DMS114 treated with DMSO at 0.1 percent for 48 hours (cell line): ENCODE data around the gene TMEM86A.
"Not testable (repeated sequence)": the region's sequence is repeated elsewhere in the genome, so short reads cannot be mapped to it uniquely, and the experiment has no call there.

Experiments
- DNase-seq: peaks from one replicate; lab custom pipeline; 2025; ENCODE audit not compliant: unreplicated experiment; lab: John Stamatoyannopoulos, UW

TMEM86A gene, protein sequence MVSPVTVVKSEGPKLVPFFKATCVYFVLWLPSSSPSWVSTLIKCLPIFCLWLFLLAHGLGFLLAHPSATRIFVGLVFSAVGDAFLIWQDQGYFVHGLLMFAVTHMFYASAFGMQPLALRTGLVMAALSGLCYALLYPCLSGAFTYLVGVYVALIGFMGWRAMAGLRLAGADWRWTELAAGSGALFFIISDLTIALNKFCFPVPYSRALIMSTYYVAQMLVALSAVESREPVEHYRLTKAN

DNA sequence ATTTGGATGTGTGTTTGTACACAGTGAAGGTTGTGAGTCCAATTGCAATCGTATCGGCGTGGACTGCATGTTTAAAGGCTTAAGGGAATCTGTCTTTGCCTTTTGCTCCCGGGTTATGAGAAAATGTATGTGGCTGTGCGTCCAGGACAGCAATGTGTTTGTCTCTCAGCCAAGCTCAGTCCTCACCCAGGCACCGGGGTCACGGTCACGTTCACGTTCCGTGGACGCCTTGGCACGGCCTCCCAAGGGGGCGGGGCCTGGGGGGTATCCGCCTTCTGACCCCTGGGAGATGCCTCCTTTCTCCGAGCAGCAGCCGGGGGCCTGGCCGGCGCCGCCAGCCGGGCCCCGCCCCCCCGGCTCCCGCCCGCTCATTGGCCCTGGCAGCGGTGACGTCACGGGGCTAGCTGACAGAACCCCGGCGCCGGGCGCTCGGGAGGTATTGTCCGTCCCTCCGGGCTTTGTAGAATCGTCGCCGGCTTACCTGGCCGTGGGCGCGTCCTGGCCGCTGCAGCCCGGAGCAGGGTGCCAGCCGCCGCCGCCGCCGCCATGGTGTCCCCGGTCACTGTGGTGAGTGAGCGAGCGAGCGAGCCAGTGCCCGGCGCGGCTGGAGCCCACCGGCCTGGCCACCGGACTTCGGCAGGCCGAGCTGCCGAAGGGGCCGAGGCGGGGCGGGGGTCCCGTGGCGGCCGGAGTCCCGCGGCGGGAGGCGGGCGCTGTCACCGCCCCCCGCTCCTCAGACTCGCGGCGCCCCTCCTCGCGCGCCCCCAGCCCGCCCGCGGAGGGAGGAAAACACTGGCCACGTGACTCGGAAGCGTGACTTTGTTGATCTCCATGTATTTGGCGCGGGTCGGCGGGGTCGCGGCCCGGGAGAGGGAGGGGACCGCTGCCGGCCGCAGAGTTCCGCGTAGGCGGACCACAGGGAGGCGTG, at the start of gene TMEM86A:
TSS of gene TMEM86A (plus strand) at position 439 of the 928 bp plus-strand sequence. CDS start at position 547, 108 bp downstream.
- DNase-seq: peak; percentile 23

DNA sequence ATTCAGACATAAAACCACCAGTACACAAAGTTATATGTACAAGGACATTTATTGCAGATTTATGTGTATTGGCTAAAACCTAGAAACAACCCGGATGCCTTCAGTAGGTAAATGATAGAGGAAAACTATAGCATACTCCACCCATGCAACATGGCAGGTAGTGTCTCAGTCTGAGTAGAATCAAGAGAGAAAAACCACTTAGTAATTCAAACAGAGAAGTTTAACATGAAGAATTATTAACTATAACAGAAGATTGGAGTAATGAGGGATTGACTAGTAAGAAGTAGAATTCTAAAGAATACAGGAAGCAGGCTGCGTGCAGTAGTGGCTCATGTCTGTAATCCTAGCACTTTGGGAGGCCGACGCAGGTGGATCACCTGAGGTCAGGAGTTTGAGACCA, 48.2 kb upstream of the TMEM86A start:
- DNase-seq: no peak

DNA sequence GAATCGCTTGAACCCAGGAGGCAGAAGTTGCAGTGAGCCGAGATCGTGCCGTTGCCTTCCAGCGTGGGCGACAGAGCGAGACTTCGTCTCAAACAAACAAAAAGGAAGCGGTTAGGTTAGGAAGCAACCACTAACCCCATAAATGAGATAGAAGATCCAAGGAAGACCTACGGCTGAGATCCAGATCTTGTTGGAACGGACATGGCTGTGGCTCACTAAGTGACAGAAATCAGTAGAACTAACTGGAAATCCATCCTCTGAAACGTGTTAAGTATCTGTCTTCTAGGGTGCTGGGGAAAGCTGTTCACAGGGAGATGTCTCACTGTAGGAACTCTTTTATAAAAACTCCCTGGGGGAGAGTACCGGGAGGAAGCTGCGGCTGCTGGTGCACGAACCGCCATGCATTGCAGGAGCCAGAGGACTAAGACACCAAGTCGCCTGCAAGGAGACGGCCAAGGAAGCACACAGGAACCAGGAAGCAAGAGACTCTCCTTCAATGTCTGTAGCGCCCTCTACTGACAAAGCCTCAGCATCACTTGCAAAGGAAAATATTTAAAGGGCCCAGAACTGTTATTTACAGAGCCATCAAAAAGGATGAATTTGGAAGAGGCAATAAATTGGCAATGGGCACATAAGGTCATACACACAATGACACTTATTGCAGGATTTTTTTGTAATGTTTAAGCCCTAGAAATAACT, 47.6 kb upstream of the TMEM86A start:
- no peak for DNase-seq

DNA sequence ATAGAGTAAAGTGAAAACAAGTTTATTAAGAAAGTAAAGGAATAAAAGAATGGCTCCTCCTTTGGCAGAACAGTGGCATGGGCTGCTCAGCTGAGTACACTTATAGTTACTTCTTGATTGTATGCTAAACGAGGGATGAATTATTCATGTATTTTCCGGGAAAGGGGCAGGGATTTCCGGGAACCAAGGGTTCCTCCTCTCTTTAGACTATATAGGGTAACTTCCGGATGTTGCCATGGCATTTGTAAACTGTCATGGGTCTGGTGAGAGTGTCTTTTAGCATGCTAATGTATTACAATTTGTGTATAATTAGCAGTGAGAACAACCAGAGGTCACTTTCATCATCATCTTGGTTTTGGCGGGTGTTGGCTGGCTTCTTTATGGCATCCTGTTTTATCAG, 40.9 kb upstream of the TMEM86A start:
- no peak for DNase-seq

DNA sequence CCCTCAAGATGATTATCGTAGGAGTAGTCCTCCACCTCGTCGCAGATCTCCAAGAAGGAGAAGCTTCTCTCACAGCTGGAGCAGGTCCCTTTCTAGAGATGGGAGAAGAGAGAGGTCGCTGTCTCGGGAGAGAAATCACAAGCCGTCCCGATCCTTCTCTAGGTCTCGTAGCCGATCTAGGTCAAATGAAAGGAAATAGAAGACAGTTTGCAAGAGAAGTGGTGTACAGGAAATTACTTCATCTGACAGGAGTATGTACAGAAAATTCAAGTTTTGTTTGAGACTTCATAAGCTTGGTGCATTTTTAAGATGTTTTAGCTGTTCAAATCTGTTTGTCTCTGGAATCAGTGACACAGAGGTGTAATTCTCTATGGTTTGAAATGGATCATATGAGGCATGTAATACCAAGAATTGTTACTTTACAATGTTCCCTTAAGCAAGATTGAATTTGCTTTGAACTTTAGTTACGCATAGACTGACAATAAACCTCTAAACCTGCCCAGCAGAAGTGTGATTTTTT, 33.2 kb upstream of the TMEM86A start:
- not testable (repeated sequence) for DNase-seq

DNA sequence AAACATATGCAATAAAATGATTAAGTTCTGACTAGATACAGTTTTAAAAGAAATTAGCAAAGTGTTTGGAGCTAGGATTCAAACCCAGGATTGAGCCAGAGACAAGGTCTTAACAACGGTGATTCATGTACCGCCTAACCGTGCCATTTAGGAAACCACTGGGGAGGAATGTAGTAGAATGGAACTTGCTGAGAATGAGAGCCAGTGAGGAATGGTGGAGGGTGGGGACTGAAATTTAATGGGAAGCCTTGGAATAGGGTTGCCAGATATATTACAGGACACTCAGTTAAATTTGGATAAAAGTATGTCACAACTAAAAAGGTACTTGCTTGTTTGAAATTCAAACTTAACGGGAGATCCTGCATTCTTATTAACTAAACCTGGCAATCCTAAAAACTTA, 30.4 kb upstream of the TMEM86A start:
- DNase-seq: no peak

DNA sequence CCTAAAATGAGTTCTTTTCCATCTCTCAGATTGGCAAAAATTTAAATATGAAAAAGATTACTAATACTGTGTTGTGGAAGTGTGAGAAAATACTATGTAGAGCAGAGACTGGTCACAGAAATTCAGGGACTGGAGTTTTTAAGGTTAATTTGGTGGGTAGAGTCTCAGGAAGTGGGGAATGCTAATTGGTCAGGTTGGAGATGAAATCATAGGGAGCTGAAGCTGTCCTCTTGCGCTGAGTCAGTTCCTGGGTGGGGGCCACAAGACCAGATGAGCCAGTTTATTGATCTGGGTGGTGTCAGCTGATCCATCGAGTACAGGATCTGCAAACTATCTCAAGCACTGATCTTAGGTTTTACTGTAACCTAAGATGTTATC, 29.4 kb upstream of the TMEM86A start:
- no peak for DNase-seq

DNA sequence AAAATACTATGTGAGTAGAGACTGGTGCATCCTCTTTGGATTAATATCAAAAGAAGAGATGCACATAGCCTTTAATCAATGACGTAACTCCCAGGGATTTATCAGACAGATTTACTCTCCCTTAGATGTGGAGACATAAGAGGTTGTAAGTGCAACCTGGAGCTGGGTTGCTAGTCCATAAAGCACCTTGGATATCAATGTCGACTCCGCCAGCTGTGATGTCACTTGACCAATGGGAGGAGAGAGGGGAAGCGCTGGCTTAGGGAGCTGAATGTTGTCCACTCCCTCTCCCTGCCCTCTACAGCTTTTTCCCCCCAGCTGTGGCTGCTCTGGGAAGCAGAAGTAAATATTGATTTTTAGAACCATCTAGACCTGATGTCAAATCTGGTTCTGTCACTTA, 28.9 kb upstream of the TMEM86A start:
- DNase-seq: no peak

DNA sequence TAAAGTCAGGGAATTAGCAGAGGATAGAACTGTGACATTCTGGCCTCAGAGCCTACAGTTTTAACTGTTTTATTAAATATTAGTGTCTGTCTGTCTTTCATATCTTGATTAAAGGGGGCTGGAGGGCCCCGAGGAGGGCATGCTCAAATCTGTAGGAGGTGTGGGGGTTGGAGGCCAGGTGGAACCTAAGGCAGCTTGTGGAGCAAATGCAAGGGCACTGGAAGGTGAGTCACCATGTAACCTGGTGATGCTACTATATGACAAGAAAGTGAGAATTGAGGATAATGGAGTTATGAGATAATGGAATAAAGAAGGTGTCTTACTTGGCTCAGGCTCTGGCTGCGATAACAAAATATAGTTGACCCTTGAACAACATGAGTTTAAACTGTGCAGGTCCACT, 27.3 kb upstream of the TMEM86A start:
- DNase-seq: no peak

DNA sequence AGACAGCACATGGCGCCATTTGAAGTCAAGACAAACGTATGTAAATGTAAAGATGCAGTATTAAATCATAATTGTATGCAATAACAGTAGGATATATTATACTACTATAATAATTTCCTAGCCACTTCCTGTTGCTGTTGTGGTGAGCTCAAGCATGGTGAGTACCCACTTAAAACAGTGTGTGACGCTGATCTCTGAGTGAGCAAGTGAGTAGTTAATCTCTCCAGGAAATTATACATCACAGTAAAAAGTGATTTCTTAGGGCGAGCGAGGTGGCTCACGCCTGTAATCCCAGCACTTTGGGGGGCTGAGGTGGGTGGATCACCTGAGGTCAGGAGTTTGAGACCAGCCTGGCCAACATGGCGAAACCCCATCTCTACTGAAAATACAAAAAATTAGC, 26.4 kb upstream of the TMEM86A start:
- DNase-seq: not testable (repeated sequence)

DNA sequence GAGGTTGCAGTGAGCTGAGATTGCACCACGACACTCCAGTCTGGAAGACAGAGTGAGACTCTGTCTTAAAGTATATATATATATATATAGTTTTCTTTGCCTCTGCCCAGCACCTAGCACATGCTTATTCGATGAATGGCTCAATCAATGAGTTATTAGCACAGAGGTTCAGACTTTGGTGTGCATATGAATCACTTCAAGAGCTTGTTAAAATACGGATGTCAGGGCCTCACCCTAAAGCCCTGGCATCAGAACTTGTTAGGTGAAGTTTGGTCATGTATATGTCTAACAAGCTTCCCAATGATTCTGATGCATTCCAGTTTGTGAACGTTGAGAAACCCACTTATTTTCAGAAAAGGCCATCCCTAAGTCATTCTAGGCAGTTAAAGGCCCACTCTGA, 21.8 kb upstream of the TMEM86A start:
- DNase-seq: no peak

DNA sequence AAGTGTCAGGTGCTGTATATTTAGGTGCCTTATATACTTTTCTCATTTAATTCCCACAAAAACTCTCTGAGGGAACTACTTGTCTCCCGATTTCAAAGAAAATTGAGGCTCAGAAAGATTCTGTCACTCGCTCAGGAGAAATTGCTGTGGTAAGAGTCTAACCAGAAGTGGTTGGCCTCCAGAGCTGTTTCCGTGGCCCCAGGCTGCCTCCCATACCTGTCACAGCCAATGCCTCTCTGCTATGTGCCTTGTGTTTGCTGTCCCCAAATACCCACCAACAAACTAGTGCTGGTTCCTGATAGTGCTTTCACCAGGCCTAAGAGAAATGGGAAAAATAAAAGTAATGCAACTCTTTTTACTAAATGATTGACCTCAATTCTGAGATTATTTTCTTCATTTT, 21.0 kb upstream of the TMEM86A start:
- no peak for DNase-seq

DNA sequence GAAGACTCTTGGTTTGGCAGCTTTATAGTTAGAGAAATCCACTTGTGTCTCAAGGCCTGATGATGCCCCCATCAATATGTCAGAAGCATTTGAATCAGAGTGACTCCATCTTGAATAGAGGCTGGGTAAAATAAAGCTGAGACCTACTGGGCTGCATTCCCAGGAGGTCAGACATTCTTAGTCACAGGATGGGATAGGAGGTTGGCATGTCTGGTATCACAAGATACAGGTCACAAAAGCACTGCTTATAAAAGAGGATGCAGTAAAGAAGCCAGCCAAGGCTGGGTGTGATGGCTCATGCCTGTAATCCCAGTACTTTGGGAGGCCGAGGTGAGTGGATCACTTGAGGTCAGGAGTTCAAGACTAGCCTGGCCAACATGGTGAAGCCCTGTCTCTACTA, 16.6 kb upstream of the TMEM86A start:
- DNase-seq: not testable (repeated sequence)

DNA sequence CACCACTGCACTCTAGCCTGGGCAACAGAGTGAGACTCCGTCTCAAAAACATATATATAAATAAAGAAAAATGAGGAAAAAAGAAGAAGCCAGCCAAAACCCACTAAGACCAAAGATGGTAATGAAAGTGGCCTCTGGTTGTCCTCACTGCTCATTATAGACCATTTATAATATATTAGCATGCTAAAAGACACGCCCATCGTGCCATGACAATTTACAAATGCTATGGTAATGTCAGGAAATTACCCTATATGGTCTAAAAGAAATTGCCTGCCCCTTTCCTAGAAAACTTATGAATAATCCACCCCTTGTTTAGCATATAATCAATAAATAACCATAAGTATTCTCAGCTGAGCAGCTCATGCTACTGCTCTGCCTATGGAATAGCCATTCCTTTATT, 16.1 kb upstream of the TMEM86A start:
- no peak for DNase-seq

DNA sequence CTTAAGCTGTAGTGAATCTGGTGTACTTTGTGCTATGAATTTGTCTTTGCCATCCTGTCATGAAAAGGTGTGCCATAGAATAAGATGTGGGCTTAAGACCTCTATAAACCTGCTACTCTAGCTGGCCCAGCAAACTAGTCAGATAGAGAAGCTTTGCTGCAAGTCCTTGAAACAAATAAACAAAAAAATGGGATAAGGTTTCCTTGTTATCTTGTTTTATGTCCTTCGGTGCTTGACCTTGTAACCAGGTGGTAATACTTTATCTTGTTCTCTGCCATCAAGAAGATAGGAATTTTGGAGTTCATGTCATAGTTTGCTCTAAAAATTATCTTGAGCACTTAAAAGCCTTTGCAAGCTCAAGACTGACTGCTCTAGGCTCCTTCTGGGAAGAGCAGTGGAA, 14.3 kb upstream of the TMEM86A start:
- DNase-seq: no peak

DNA sequence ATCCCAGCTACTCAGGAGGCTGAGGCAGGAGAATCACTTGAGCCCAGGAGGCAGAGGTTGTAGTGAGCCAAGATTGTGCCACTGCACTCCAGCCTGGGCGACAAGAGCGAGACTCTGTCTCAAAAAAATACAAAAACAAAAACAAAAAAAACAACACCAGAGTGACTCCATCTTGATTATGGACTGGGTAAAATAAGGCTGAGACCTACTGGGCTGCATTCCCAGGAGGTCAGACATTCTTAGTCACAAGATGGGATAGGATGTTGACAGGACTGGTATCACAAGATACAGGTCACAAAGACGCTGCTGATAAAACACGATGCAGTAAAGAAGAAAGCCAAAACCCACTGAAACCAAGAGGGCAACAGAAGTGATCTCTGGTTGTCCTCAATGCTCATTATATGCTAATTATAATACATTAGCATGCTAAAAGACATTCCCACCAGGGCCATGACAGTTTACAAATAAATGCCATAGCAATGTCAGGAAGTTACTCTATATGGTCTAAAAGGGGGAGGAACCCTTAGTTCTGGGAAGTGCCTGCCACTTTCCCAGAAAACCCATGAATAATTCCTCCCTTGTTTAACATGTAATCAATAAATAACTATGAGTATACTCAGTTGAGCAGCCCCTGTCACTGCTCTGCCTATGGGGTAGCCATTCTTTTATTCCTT, 7.0 kb upstream of the TMEM86A start:
- DNase-seq: not testable (repeated sequence)

DNA sequence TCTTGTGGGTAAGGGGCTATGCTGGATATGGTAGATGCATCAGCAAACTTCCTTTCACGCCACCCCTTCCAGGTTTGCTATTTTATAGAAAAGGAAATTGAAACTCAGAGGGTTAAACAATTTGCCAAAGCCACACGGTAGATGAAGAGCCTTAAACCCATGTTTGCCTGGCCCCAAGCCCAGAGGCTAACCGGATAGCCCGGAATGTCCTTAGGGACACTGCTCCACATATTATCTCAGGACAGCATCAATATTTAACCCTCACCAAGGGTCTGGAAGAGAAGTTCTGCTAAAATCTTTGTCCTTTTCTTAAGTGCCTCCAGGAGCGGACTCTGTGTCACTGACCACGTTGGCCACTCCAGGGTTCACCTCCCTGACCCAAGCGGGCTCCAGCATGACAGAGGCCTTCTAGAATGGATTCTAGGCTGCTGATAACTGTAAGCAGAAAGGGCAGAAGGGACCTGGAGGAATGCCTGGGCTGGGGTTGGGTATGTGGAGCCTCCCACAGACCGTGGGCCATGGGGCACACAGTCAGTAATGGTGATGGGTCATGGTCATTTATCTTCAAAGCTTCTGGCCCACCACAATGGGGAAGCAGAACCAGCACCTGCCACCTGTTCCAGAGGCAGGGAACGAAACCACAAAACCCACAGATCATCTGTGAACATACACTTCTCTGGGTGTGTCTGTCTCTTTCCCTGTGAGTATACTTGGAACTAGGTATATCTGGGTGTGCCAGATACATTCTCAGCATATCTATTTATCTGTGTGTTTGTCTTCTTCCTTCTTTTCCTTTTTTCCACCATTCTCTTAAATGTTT, 5.4 kb upstream of the TMEM86A start:
- DNase-seq: no peak

DNA sequence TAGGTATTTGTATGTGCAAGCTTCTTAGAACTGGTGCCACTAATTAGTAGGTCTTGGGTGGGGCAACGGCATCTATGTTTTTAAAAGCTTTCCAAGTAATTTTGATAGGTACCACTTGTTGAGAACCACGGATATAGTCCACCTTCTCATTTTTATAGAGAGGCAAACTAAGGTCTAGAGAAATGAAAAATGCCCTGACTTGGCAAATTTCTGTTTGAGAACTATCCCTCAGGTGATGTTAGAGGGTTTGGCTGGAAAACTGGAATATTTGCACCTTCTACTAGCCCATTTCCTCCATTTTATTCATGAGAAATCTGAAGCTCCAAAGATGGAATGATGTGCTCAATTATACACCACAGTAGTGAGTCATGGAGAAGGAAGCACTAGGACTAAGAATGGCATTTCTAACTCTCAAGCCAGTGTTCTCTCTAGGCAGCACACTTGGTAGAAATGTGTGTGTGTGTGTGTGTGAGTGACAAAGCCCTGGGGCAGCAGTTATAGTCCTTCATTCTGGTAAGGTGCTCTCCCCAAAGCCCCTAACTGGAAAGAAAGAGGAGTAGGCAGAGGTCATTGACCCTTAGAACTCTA, 1.8 kb upstream of the TMEM86A start:
- DNase-seq: no peak

DNA sequence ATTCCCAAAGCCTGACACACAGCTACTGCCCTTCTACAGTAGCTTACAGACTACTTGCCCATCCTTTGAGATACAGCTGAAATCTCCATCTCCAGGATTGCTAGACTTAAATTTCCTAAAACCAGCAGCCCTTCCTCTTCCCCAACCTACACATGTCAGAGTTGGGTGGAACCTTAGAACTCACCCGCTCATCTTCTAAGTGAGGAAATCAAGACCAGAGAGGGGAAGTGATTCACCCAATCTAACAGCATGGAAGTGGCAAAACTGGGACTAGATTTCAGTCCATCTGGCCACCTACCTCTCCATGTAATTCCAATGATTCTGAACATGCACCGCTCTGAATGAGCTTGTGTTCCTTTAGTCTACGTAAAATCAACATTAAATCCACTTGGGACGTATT, 1.0 kb upstream of the TMEM86A start:
- DNase-seq: no peak

DNA sequence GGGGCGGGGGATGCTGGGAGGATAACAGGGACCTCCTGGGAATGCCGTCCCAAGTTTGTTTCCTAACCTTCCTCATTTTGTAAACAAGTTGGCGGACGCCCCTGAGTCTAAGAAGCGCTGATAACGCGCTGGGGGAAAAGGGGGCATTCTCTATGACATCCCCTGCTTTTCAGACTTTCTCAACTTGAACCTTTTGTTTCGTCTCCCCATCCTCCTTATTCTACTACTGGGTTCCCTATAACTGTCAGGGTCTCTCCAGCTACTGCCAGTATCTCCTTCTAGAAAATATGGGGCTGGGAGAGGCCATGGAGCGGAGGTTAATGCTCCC, 654 bp downstream of the TMEM86A start:
- no peak for DNase-seq
